CD4-positive, alpha-beta T cell (primary cell): ENCODE measurements around the gene RBP3. TPM values are rescaled to one million over a fixed set of nuclear protein-coding genes. Genes with fewer than 3 reads are reported as not detected.

Source experiments
- ATAC-seq: fragments of 200-7000 bp; cut with Tn5 transposase; one replicate; pipeline ENCODE4 v1.10.0; 2022; ENCODE audit warnings: mild to moderate bottlenecking; ENCODE audit not compliant: poor library complexity
- CTCF ChIA-PET: fragments of 350-600 bp; sonication (Branson Sonifier 250); formaldehyde crosslinking; loops from one replicate; lab custom pipeline; 2021; ENCODE audit warnings: antibody characterized with exemption, inconsistent platforms; lab: Charles Lee
- POLR2A ChIA-PET: fragments of 350-600 bp; sonication (Branson Sonifier 250); formaldehyde crosslinking; loops from one replicate; lab custom pipeline; 2021; ENCODE audit warnings: antibody characterized with exemption, inconsistent platforms; lab: Charles Lee
- DNase-seq, 14 experiments: peaks; one replicate each; pipeline ENCODE4 v3.0.0-alpha.2; 2013 to 2020; ENCODE audit warnings: mixed read lengths in 2 of 14
- H3K27ac ChIP-seq, 2 donors: one replicate each; pipeline versions ENCODE4 v1.5.1 to v1.7.0; 2013; ENCODE audit warnings: low read length in 2 of 2, low read depth in 1 of 2, mild to moderate bottlenecking in 1 of 2
- H3K27me3 ChIP-seq, 2 experiments: 1 replicate in 1 of 2; 2 replicates in 1 of 2; pipeline versions ENCODE4 v1.6.1 to v1.7.0; 2013; ENCODE audit warnings: low read length in 2 of 2, control low read depth in 1 of 2, mild to moderate bottlenecking in 1 of 2, moderate library complexity in 1 of 2; ENCODE audit not compliant: insufficient read depth in 2 of 2, control insufficient read depth in 1 of 2
- H3K36me3 ChIP-seq: one replicate; pipeline ENCODE4 v1.6.1; 2013; ENCODE audit warnings: low read length, control low read depth; ENCODE audit not compliant: insufficient read depth
- H3K4me1 ChIP-seq: one replicate; pipeline ENCODE4 v1.6.1; 2013; ENCODE audit warnings: low read length, control low read depth; ENCODE audit not compliant: insufficient read depth
- H3K4me3 ChIP-seq: one replicate; pipeline ENCODE4 v1.5.1; 2013; ENCODE audit warnings: mild to moderate bottlenecking, low read length, moderate library complexity
- H3K9me3 ChIP-seq, 2 experiments: 1 replicate in 1 of 2; 2 replicates in 1 of 2; pipeline versions ENCODE4 v1.6.1 to v1.7.0; 2013; ENCODE audit warnings: low read length in 2 of 2, mild to moderate bottlenecking in 2 of 2, control low read depth in 1 of 2, moderate library complexity in 1 of 2; ENCODE audit not compliant: control insufficient read depth in 1 of 2, insufficient read depth in 1 of 2
- H3K27ac Mint-ChIP-seq: one replicate; pipeline ENCODE4 v1.8.0; 2020; ENCODE audit warnings: mixed read lengths
- H3K27me3 Mint-ChIP-seq: one replicate; pipeline ENCODE4 v1.8.0; 2021; ENCODE audit warnings: mixed read lengths
- H3K36me3 Mint-ChIP-seq: one replicate; pipeline ENCODE4 v1.8.0; 2021; ENCODE audit warnings: low read depth, mixed read lengths
- H3K4me1 Mint-ChIP-seq: one replicate; pipeline ENCODE4 v1.8.0; 2021; ENCODE audit warnings: low read depth, mixed read lengths
- H3K4me3 Mint-ChIP-seq: one replicate; pipeline ENCODE4 v1.8.0; 2020; ENCODE audit warnings: mild to moderate bottlenecking, mixed read lengths
- H3K9me3 Mint-ChIP-seq: one replicate; pipeline ENCODE4 v1.8.0; 2020; ENCODE audit warnings: mixed read lengths
- intact Hi-C, 2 experiments: fragments of 100-400 bp; cut with DNase I in 1 of 2; cut with micrococcal nuclease in 1 of 2; formaldehyde crosslinking; loops; one replicate each; pipeline versions ENCODE4 v1.15.1 to v1.9.0; 2023 to 2025; cut with DNase I, micrococcal nuclease
- total RNA-seq, 174 experiments: library from RNA in 2 of 174; stranded (reverse) in 2 of 174; gene quantifications; one replicate each; pipeline ENCODE4 v1.2.3 and lab custom pipeline; 2021 to 2026
- TF ChIP-seq, protein P1 (sequence below): fragments of 200-600 bp; IDR thresholded peaks from one replicate; pipeline ENCODE4 v1.8.0; 2022; ENCODE audit warnings: antibody characterized with exemption, mild to moderate bottlenecking

The RBP3 gene
- total RNA-seq, 2 experiments from 2014 or later: not detected

DNA sequence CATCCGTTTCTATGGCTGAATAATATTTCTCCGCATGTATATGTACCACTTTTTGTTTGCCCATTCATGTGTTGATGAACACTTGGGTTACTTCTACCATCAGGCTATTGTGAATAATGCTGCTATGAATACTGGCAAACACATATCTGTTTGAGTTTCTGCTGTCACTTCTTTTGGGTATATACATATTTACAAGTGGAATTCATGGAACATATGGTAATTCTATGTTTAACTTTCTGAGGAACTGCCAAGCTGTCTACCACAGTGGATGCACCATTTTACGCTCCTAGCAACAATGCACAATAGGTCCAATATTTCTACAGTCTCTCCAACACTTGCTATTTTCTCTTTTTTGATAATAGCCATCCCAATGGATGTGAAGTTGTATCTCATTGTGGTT lies 41.5 kb downstream of the RBP3 start:
- Mint-ChIP-seq H3K4me1 (peaks cover 4% of the 10 kb centered on the region), H3K4me3 (no peak overlapping the region), H3K36me3 (no peaks in the 10 kb centered on the region), H3K27me3 (peaks cover 10% of the 10 kb centered on the region), H3K27ac (no peak overlapping the region), H3K9me3 (peaks cover 2% of the 10 kb centered on the region)
- TF ChIP-seq, protein P1, sequence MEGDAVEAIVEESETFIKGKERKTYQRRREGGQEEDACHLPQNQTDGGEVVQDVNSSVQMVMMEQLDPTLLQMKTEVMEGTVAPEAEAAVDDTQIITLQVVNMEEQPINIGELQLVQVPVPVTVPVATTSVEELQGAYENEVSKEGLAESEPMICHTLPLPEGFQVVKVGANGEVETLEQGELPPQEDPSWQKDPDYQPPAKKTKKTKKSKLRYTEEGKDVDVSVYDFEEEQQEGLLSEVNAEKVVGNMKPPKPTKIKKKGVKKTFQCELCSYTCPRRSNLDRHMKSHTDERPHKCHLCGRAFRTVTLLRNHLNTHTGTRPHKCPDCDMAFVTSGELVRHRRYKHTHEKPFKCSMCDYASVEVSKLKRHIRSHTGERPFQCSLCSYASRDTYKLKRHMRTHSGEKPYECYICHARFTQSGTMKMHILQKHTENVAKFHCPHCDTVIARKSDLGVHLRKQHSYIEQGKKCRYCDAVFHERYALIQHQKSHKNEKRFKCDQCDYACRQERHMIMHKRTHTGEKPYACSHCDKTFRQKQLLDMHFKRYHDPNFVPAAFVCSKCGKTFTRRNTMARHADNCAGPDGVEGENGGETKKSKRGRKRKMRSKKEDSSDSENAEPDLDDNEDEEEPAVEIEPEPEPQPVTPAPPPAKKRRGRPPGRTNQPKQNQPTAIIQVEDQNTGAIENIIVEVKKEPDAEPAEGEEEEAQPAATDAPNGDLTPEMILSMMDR: no peak
- Histone ChIP-seq H3K36me3 (no peaks in the 10 kb centered on the region), H3K4me1 (peaks cover 2% of the 10 kb centered on the region), H3K4me3 (no peak overlapping the region), H3K27ac (no peak overlapping the region), H3K27me3 (no peaks in the 10 kb centered on the region), H3K9me3 (no peaks in the 10 kb centered on the region)
- ChIA-PET POLR2A (no interaction called here), CTCF (no interaction called here)
- no peak for ATAC-seq
- DNase-seq: no peak
- intact Hi-C loops: loop anchor here in 1 of 2 experiments (10.0 kb wide), 1 partner anchor 915 kb away; the partner anchor contains the start of gene MAPK8

DNA sequence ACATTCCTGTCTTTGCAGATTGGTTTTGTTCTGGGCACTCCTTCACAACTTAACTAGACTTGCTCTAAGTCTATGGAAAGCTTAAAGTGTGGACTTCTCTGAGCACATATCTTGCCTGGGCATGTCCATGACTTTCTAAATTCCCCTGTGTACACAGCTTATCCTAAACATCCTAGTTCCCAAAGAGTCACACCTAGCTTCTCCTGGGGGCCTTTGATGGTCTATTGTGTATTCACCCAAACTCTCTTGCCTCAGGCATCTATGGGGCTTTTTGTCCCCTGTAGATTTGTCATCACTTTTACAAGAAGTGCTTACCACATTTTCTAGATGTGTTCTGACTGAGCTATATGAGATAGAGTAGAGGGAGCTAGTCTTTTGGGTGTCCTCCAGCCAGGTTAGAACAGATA lies 48.2 kb downstream of the RBP3 start:
- peaks cover 33% of the 10 kb centered on the region for H3K27me3 Mint-ChIP-seq
- Histone ChIP-seq H3K9me3 (no peaks in the 10 kb centered on the region), H3K27me3 (peaks cover 0 to 9% of the 10 kb centered on the region in 2 experiments), H3K27ac (no peak overlapping the region), H3K4me3 (no peak overlapping the region), H3K4me1 (no peaks in the 10 kb centered on the region), H3K36me3 (no peaks in the 10 kb centered on the region)
- no peak for ATAC-seq
- intact Hi-C loops: no loop called here
- no peak for DNase-seq
- ChIA-PET CTCF (no interaction called here), POLR2A (no interaction called here)
- no peak overlapping the region for H3K27ac Mint-ChIP-seq
- H3K36me3 Mint-ChIP-seq: no peaks in the 10 kb centered on the region
- TF ChIP-seq, protein P1: no peak
- H3K9me3 Mint-ChIP-seq: no peaks in the 10 kb centered on the region
- no peak overlapping the region for H3K4me3 Mint-ChIP-seq
- H3K4me1 Mint-ChIP-seq: no peaks in the 10 kb centered on the region

DNA sequence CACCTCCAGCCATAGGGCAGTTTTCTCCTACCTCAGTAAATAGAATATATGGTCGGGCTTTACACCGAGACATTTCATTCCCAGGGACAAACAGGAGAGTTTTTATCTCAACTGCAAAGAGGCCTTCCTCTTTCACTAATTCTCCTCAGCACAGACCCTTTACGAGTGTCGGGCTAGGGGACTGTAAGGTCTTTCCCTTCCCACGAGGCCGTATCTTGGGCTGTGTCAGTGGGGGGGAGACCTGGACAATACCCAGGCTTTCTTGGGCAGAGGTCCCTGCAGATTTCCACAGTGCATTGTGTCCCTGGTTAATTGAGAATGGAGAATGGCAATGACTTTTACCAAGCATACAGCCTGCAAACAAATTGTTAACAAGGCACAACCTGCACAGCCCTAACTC lies 49.1 kb downstream of the RBP3 start:
- Mint-ChIP-seq H3K9me3 (no peaks in the 10 kb centered on the region), H3K4me3 (no peak overlapping the region), H3K4me1 (no peaks in the 10 kb centered on the region), H3K27ac (no peak overlapping the region), H3K27me3 (peaks cover 33% of the 10 kb centered on the region), H3K36me3 (no peaks in the 10 kb centered on the region)
- Histone ChIP-seq H3K27me3 (peaks cover 0 to 9% of the 10 kb centered on the region in 2 experiments), H3K27ac (no peak overlapping the region), H3K4me3 (no peak overlapping the region), H3K9me3 (no peaks in the 10 kb centered on the region), H3K36me3 (no peaks in the 10 kb centered on the region), H3K4me1 (no peaks in the 10 kb centered on the region)
- intact Hi-C loops: no loop called here
- ChIA-PET CTCF (no interaction called here), POLR2A (no interaction called here)
- TF ChIP-seq, protein P1: no peak
- ATAC-seq (no peak), DNase-seq (no peak)
